HG03439 (cell line): ENCODE data around the gene FBXL3.
A peak's percentile ranks its signal among the peaks of the same experiment; 100 is the strongest.

Experiments used
- ATAC-seq: cut with Tn5 transposase; IDR thresholded peaks from one replicate; pipeline ENCODE4 v1.9.1; 2021; ENCODE audit warnings: mild to moderate bottlenecking, moderate library complexity; ENCODE audit not compliant: unreplicated experiment

The FBXL3 gene, protein sequence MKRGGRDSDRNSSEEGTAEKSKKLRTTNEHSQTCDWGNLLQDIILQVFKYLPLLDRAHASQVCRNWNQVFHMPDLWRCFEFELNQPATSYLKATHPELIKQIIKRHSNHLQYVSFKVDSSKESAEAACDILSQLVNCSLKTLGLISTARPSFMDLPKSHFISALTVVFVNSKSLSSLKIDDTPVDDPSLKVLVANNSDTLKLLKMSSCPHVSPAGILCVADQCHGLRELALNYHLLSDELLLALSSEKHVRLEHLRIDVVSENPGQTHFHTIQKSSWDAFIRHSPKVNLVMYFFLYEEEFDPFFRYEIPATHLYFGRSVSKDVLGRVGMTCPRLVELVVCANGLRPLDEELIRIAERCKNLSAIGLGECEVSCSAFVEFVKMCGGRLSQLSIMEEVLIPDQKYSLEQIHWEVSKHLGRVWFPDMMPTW

DNA sequence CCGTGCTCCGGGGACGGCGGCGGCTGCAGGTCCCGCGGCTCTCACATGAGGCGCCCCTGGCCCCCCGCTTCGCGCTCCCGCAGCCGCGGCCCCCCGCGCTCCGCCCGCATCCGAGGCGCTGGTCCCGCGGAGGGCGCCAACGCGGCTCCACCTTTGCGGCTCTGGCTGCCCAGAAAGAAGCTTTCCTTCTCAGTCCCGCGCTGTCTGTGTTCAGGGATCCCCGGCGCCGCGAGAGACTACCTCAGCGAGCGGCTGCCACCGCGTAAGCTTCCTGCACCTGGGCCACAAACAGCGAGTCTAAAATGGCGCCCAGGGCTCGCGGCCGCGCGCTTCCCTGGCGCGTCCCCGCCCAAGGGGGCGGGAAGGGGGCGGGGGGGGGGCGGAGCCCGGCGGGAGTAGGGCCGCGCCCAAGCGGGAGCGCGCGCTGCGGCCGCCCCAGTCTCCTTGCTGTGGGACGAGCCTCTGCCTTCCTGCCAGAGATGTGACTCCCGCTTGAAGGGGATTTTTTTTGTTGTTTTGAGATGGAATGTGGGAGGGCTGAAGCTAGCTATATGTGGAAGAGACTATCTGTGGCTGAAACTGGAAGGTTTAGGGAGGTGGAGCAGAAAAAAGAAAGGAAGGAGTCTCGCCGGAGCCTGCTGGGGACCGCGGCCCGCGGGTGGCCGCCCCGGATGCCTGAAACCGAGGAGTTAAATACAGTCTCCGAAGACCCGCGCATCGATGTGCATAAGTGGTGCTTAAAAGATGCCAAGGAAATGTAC, at the start of gene FBXL3:
Gene FBXL3, minus strand, starts transcription at position 299 of the 761 bp plus-strand sequence. CDS start 5,299 bp downstream, outside the sequence.
- ATAC-seq, result peak; percentile 66

GRCh38 chr13:77067519-77067918, 40.6 kb upstream of the FBXL3 start:
- ATAC-seq, result no peak

- no peak for ATAC-seq
These were observed 38.6 kb upstream of the FBXL3 start for GRCh38 chr13:77065461-77066147.

GRCh38 chr13:77062097-77062496, 35.1 kb upstream of the FBXL3 start:
- no peak for ATAC-seq

- no peak for ATAC-seq
These were observed 34.4 kb upstream of the FBXL3 start for GRCh38 chr13:77061362-77061761.

- ATAC-seq, result no peak
These were observed 29.9 kb upstream of the FBXL3 start for GRCh38 chr13:77056886-77057285.

- no peak for ATAC-seq
These were observed 29.4 kb upstream of the FBXL3 start for GRCh38 chr13:77056382-77056781.

GRCh38 chr13:77055158-77055557, 28.2 kb upstream of the FBXL3 start:
- ATAC-seq, result no peak

DNA sequence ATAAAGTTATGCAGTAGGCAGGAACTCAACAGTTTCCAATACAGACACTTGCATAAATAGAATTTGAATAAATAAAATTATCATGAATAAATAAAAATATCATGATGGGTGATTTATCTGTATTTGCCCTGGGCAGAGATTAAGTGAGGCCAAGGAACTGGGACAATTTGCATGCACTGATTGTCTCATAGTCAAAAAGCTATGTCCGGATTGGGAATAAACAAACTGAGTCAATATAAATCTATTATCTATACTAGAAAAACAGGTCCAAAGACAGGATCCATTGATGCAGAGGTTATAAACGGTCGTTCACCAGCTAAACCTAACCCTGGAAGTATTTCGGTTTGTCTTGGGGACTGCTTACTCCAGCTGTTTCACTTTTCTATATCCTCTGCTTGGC, 26.2 kb upstream of the FBXL3 start:
- no peak for ATAC-seq

DNA sequence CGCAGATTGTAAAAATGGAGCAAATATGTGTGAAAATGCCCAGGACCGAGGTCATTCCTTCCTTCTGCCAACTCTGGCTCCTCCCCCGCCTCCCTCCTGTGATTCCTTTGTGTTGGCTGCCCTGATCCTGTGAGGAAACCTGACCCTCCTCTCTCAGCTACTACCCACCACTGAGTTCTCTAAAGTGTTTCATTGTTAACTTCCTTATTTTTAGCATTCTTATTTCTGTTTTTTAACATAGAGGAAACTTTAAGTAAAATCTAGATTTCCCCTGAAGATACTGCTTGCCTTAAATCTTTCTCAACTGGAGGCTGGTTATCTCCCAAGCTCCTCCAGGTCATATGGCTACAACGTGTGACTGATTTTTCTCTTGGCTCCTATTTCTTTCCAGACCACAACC, 21.7 kb upstream of the FBXL3 start:
- ATAC-seq, result no peak

DNA sequence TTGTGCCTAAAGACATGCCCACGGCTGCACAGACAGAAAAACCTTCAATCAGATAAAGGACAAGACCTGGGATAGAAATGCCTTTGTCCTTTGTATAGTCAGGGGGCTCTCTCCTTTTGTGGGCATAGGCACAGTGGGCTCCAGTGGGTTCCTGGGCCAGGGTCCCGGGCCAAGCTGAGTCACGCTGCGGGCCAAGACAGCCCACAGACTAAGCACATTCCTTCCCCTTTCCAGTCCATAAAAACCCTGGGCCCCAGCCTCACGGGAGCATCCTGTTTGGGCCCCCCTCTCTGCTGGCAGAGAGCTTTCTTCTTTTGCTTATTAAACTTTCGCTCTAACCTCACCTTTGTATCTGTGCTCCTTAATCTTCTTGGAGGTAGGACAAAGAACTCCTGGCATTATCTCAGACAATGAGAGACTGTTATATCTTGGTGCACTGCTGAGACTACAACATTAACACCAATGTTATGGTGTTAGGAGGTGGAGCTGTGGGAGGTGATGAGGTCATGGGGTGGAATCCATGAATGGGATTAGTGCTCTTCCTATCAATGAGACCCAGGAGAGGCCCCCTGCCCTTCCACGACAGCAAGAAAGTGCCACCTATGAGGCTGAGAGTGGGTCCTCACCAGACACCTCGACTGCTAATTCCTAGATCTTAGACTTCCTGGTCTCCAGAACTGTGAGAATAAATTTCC, 20.8 kb upstream of the FBXL3 start:
- no peak for ATAC-seq

DNA sequence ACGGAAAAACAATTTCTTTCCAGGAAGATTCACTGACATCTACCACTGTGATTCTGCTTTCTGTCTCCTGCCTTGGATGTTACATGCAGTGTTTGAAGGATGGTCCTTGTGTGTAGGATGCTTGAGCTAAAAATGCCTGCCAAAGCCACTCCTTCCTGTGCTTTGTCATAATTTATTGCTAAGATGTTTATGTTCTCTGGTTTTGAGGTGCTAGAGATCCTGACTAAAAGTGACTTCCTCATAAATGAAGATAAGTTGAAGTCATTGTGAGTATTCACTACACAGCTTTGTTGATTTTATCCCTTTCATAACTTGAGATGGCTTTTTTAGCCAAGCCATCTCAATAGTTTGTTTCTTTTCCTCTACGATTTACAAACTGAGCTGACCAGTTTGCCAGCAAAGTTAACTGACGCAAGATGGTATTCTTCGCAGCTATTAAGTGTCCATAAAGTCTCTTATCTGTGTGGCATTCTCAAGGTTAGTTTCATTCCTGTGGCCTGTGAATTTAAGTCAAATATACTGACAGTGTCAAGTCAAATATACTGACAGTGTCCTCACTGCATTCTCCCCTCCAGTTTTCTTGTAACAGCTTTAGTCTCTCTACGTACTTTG, 15.7 kb upstream of the FBXL3 start:
- ATAC-seq, result no peak

DNA sequence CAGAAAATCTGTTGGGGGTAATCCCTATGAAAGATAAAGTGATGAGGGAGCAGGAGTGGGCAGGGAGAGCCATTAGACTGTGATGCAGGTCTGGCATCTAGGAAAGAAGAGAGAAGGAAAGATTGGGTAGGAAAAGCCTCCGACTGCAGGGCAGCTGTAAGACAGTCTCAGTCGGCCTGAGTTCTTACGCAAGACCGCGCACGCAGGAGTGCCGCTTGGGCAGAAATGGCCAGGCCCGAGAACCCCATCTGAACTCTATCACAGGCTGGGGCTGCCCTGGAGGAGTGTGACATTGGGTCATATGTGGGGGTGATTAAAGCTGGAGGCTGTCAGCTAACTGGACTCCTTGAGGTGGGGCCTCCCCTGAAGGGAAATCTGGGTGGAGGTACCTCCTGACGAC, 13.9 kb upstream of the FBXL3 start:
- no peak for ATAC-seq

GRCh38 chr13:77040076-77040475, 13.1 kb upstream of the FBXL3 start:
- ATAC-seq, result no peak

GRCh38 chr13:77038907-77039480, 12.0 kb upstream of the FBXL3 start:
- ATAC-seq, result no peak

DNA sequence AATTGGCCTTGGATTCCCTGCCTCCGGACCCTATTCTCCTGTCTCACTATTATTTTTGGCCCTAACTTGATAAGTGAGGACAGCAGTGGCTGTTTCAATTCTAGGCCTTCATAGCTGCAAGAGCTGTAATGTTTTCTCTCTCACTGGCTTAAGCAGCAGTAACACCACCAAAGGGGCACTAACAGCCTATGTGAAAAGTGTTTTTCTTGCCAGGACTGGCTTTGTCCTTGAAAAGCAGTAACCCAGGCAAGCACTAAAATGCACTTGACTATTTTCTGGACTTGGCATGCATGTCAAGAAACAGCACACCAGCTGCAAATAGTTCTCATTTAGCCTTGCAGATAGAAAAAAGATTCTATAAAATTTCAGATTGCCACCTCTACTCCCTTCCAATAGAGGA, 9.3 kb upstream of the FBXL3 start:
- no peak for ATAC-seq

DNA sequence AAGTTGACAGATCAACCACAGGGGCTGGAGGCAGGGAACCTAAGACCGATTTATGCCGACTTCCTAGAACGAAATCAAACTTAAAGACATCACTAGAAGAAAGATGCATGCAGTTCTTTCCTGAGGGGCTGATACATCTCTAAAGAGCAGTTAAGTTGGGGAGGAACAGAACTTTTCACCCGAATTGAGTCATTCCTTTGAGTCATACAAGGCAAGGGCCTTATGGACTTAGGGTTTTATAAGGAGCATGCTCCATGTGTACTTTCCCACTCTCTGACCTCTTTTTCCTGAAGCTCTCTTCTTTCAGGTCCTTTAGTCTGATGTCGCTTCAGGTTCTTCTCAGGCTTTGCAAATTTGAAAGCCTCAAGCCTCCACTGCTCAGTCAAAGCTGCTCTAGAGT, 7.9 kb upstream of the FBXL3 start:
- no peak for ATAC-seq

- ATAC-seq, result no peak
These were observed 6.9 kb upstream of the FBXL3 start for GRCh38 chr13:77033717-77034302.

DNA sequence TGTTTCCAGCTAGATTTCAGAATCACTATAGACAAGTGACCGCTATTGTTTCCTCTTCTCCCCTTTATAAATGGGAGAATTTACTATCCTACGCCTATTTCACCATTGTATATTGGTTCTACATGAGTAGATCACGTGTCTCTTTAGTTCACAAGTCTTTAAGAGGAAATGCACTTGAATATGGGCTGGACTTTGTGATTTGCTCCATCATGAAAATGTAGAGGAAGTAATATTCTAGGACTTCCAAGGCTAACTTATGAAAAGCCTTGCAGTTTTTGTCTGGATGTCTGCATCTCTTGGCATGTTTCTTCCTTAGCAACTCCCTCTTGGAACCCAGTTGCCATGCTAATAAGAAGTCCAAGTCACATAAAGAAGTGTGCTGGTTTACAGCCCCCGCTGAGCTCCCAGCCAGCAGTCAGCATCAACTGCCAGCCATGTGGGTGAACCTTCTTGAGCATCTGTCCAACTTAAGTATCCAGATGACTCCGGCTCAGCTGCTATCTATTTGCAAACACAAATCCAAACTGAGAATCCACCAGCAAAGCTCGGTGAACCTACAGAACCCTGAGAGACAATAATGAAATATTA, 4.8 kb upstream of the FBXL3 start:
- ATAC-seq, result no peak
